ENCODE data around the gene LRRC40. TPM values are rescaled to one million over a fixed set of nuclear protein-coding genes. Genes with fewer than 3 reads are reported as not detected.

Gene LRRC40
- 11.6 and 33.8 TPM in 2 replicates for total RNA-seq

DNA sequence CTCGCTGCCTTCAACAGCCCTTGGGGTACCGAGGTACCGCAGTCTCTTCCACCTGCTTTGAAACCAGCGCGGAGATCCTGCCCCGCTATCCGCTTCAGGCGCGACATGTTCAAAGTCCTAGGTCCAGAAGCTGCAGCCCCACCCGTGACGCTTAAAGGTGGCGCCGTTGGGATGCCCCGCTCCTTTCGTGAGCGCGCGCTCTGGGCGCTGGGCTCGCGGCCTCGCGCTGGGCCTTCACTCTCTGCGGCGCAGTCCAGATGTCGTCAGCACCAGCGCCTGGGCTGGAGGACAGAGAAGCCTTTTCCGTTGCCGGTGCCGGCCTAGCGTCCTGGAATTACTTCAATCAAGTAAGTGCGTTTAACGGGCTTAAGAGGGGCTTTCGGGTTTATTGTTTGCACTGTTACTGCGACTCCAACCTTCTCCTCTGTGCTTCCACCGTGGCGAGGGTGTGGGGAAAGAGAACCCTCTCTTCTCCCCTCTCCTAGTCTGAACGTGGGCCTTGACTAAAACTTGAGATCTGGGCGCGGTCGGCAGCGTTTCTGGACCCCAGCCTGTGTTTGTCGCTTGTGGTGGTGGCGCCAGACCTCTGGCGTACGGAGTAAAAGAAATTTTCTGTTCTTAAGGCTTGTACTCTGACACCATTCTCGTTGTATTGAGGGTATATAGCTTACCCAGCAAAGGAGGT is at the start of gene LRRC40:
Gene LRRC40, minus strand, starts transcription at position 146 of the 685 bp plus-strand sequence. Its CDS starts 39 bp downstream, at position 107.

GRCh38 chr1:70221238-70222121 is 16.1 kb upstream of the LRRC40 start, which contains the start of gene SRSF11:
SRSF11 (plus strand) TSS chr1:70221380; CDS start chr1:70221637, 257 bp downstream.

Small RNA genes within 50 kb of the gene (small RNA-seq; reads per million reads assigned to genes)
- gene RN7SL242P (ENCODE audit: low replicate concordance) = not detected

Other genes starting within 250 kb of the LRRC40 start
- 98.9 and 154 TPM in 2 replicates for gene SRSF11, start 15.8 kb upstream of the LRRC40 start, total RNA-seq
- 24.5 and 37.5 TPM in 2 replicates for gene ANKRD13C, start 149.1 kb upstream of the LRRC40 start, total RNA-seq
- gene CTH, start 205.7 kb upstream of the LRRC40 start, total RNA-seq = 7.0 and 27.6 TPM in 2 replicates

Data from placental pericyte (primary cell).